GM21515 (cell line): ENCODE results near the gene FGFRL1.
"Not testable (repeated sequence)": the region's sequence is repeated elsewhere in the genome, so short reads cannot be mapped to it uniquely, and the experiment has no call there.

Source experiments
- ATAC-seq: cut with Tn5 transposase; IDR thresholded peaks from one replicate; pipeline ENCODE4 v1.9.1; 2021; ENCODE audit not compliant: unreplicated experiment

The FGFRL1 gene

GRCh38 chr4:991451-992296 lies 19.8 kb upstream of the FGFRL1 start:
- no peak for ATAC-seq

GRCh38 chr4:992297-993110 lies 18.9 kb upstream of the FGFRL1 start:
- ATAC-seq = no peak

DNA sequence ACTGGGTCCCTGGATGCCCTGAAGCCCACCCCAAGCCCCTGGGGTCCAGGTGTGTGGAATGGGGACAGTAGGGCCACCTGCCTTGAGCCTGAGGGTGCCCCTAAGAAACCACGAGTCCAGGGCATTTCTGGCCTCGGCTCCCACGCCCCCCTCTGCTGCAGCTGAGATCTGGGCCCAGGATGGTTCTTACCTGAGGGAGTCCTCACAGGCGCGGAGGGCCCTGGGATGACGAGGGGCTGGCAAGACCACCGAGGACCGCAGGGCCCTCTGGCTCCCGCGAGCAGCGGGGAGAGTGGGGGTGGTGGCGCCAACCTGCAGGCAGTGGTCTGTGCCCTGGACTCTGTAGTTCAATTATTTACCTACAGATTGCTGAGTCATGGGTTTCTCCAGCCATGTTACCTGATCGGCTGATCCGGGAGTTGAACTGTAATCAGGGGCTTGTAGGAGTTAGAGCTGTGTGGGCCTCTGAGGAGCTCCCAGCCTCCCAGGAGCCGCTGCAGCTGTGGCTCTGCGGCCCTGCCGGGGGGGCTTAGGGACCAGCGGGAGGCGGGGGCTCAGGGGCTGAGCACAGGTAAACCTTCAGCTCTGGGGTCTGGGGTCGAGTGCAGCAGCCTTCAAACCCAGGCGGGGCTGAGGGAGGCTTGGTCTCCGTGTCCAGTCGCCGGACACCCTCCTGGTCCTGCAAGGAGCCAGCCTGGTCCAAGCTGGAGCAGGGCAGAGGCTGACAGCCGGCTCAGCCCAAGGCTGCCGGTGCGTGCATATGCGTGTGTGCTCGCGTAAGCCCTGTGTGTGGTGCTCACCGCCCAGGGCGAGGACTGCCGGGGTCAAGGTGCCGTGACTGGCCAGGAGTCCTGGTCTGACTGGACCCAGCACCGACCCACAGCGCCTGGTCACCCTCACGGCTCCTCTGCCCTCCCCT lies 18.1 kb upstream of the FGFRL1 start, which contains the start of gene SLC26A1:
Gene SLC26A1 (minus strand): TSS at position 294 of the 919 bp plus-strand sequence. CDS start 1,701 bp downstream, outside the sequence.
- ATAC-seq = no peak

DNA sequence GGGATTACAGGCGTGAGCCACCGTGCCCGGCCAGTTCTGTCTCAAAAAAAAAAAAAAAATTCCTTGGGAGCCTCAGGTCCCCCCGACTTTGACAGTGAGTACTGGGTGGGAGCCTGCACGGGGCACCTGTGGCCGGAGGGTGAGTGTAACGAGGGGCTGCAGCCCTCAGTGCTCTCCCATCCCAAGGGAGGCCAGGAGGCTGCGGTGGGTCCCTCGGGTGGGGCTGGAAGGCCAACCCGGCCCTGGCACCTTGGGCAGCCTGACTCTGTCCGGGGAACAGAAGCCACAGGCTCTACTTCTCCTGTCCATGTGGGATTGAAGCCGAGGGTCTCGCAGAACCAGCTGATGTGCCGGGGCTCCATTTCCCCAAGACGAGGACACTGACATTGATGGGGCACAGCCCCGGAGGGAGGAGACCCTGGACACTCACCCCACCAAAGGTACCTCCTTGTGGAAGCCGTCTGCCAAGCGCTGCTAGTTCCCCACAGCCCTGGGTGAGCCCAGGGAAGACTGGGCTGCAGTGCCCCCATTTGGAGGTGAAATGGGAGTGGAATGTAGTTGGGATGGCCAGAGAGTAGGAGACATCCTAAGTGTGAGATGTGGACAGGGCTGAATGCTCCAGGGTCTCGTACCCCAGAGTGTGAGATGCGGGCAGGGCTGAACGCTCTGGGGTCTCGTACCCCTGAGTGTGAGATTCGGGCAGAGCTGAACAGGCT lies 16.0 kb upstream of the FGFRL1 start:
- no peak for ATAC-seq

DNA sequence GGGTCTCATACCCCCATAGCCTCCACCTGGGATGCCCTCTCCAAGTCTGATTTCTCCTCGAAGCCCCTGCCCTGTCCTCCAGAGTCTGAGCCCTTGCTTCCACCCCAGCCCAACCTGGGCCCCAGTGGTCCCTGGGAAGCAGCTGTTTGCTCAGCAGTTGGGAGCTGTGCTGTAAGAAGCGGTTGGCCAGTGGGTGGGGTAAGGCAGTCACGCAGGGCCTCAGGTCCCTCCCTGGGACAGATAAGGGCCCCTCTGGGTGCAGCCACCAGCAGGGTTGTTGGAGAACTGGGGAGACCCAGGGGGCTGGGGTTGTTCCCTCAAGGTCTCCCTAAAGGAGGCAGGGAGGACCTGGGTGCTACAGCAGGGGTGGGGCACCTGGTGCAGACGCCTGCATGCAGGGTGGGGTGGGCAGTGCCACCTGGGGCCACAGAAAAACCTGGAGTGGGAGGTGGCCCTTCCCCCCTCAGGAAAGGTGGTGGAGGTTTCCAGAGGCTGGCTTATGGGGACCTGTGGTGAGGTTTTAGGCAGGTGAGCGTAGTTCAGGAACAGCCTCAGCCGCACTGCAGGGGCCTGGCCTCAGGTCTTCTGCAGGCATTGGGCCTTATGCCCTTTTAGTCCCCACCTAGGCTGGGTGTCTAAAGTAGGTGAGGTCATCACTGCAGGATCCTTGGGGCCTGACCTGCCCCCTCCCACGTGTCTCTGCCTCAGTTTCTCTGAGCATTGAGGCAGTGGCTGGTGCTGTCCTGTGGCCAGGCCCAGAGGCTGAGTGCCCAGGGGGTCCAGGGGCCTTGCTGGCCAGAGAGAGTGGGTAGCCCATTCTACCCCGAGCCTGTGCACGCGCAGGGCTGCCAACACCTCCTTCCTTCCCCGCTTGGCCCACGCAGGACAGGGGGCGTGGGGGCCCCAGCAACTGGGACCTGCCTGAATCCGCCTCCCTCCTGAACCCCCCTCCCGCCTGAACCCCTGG lies 15.1 kb upstream of the FGFRL1 start:
- ATAC-seq = no peak

DNA sequence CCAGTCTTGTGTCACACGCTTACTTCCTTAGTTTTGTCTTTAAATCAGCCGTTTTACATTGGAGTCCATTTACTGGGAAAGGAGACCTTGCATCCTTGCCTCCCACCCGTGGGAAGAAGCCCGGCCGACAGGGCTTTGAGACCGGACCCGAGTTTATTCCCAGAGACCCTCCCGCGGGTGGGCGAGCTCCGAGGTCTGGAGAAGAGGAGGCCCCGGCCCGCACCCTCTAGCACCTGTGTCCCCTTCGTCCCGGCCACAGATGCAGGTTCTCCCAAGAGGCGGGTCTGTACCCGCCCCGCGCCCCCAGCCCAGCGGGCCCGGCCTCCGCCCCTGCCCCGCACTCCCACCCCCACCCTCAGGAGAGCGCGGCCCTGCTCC lies 14.4 kb upstream of the FGFRL1 start:
- ATAC-seq = no peak

GRCh38 chr4:997375-998071 lies 13.9 kb upstream of the FGFRL1 start:
- ATAC-seq = no peak

- ATAC-seq = no peak
Observed at GRCh38 chr4:998096-998691, 13.2 kb upstream of the FGFRL1 start.

DNA sequence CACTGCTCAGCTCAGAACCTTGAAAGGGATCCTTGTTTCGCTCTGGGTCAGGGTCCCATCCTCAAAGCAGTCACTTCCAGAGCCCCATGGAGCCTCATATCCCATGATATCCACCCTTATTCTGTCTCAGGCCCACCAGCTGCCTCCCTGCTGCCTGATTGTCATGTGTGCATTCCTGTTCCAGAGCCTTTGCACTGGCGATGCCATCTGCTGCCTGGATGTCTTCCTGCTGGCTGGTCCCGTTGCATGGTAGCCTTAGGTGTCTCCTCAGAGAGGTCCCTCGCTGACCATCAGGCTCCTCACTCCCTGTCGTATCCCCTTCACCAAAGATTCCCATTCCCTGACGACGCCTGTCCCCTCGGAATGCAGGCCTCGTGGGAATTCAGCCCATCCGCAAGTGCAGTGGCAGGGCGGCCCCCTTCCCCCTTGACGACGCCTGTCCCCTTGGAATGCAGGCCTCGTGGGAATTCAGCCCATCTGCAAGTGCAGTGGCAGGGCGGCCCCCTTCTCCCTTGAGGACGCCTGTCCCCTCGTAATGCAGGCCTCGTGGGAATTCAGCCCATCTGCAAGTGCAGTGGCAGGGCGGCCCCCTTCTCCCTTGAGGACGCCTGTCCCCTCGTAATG lies 12.1 kb upstream of the FGFRL1 start:
- ATAC-seq = not testable (repeated sequence)

- ATAC-seq = no peak
Observed at GRCh38 chr4:999882-1000425, 11.5 kb upstream of the FGFRL1 start.

DNA sequence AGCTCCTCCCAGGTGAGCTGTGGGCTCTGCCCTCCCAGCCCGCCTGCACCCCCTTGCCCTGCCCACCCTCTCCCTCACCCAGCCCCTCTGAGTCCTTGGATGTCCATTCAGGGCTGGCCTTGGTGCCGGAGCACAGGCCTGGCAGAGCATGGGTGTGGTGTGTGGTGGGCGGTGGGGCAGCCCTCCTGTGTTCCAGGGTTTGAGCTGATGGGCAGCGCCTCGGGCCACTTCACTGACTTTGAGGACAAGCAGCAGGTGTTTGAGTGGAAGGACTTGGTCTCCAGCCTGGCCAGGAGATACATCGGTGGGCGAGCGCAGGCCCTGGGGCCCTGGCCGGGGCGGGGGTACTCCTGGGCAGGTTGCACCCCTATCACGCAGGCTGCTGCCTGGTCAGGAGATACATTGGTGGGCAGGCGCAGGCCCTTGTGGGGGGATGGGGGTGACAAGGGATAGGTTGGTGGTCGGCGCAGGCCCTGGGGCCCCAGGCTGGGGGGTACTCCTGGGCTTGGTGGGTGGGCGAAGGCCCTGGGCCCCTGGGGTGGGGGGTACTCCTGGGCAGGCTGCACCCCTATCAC lies 10.7 kb upstream of the FGFRL1 start:
- ATAC-seq = no peak

DNA sequence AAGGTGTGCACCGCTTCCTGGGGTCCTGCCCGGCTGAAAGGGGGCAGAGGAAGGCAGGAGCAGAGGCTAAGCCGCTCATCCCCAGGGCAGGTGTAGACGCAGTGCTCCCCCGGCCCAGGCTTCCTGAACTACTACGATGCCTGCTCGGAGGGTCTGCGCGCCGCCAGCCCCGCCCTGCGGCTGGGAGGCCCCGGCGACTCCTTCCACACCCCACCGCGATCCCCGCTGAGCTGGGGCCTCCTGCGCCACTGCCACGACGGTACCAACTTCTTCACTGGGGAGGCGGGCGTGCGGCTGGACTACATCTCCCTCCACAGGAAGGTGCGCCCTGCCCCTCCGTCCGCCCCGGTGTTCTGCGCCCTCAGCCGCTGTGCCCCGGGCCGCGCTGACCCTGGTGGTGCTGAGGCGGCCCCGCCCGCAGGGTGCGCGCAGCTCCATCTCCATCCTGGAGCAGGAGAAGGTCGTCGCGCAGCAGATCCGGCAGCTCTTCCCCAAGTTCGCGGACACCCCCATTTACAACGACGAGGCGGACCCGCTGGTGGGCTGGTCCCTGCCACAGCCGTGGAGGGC lies 9.8 kb upstream of the FGFRL1 start:
- no peak for ATAC-seq

- no peak for ATAC-seq
Observed at GRCh38 chr4:1002131-1002630, 9.2 kb upstream of the FGFRL1 start.

- ATAC-seq = no peak
Observed at GRCh38 chr4:1002631-1003251, 8.7 kb upstream of the FGFRL1 start.

DNA sequence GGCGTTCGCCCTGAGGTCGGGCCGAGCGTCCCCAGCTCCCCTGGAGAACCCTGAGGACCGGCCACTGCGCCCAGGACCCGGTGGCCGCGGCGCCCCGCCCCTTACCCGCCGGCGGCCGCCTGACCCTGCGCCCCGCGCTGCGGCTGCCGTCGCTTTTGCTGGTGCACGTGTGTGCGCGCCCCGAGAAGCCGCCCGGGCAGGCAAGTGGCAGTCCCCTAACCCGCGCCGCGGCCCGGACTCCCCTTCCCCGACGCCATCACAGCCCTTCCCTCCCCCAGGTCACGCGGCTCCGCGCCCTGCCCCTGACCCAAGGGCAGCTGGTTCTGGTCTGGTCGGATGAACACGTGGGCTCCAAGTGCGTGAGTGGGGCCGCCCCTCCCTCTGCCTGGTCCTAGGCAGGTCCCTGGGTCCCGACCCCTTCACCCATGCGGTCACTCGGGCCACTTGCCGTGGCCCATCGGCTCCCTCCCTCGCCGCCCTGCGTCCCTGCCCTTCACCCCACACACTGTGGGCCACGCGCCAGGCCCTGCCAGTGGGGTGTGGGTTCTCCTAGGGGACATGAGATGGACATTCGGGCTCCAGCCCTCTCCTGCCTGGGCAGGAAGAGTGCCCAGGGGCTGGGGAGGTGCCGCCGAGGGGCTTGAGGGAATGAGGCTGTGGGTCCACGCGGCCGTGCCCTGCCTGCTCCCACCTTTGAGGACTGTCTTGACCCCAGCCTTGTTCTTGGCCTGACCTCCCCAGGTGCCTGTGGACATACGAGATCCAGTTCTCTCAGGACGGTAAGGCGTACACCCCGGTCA lies 8.0 kb upstream of the FGFRL1 start:
- ATAC-seq = no peak
